ENCODE measurements around the gene PTPRK. TPM values are rescaled to one million over a fixed set of nuclear protein-coding genes. Genes with fewer than 3 reads are reported as not detected.
"Not testable (repeated sequence)": the region's sequence is repeated elsewhere in the genome, so short reads cannot be mapped to it uniquely, and the experiment has no call there.

The PTPRK gene
- total RNA-seq, 1 donor = 70.2 TPM

DNA sequence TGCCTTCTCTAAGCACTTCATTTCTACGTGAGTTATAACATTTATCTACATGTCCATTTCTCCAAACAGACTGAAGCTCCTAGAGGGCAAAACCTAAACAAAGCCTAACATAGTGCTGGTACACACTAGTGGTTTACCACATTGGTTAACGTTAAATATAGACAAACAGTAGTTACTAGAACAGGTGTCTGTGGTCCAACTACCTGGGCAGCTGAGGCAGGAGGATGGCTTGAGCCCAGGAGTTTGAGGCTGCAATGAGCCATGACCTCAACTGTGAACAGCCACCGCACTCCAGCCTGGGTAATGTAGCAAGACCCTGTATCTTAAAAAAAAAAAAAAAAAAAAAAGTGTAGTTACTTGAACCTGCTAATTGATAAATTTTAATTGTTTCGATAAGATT, 26.5 kb downstream of the PTPRK start:
- DNase-seq (ENCODE audit: low read depth) = no peak
- TF ChIP-seq, protein P1, sequence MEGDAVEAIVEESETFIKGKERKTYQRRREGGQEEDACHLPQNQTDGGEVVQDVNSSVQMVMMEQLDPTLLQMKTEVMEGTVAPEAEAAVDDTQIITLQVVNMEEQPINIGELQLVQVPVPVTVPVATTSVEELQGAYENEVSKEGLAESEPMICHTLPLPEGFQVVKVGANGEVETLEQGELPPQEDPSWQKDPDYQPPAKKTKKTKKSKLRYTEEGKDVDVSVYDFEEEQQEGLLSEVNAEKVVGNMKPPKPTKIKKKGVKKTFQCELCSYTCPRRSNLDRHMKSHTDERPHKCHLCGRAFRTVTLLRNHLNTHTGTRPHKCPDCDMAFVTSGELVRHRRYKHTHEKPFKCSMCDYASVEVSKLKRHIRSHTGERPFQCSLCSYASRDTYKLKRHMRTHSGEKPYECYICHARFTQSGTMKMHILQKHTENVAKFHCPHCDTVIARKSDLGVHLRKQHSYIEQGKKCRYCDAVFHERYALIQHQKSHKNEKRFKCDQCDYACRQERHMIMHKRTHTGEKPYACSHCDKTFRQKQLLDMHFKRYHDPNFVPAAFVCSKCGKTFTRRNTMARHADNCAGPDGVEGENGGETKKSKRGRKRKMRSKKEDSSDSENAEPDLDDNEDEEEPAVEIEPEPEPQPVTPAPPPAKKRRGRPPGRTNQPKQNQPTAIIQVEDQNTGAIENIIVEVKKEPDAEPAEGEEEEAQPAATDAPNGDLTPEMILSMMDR (IDR thresholded peaks at IDR 0.05; ENCODE audit: insufficient read depth, low read length) = no peak
- no peak overlapping the region for H3K4me3 ChIP-seq (ENCODE audit: low read depth, low read length)

DNA sequence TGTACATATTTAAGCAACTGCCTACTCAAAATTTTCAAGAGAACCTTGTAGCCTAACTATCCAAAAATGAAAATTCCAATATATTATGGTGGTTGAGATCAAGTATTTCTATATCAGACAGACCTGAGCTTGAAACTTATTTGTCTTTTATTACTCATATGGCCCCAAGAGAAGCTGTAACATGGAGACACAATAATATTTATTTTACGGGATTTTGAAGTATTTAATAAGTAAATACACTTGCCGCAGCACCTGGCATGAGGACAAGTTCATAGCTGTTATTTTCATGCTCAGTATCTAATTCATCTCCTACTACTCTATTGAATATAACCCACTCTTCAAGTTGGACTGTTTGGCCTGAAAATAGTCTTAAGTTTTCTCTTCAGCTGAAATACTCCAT, 28.0 kb downstream of the PTPRK start:
- TF ChIP-seq, protein P1 (IDR thresholded peaks at IDR 0.05; ENCODE audit: insufficient read depth, low read length) = no peak
- DNase-seq (ENCODE audit: low read depth) = no peak
- no peak overlapping the region for H3K4me3 ChIP-seq (ENCODE audit: low read depth, low read length)

DNA sequence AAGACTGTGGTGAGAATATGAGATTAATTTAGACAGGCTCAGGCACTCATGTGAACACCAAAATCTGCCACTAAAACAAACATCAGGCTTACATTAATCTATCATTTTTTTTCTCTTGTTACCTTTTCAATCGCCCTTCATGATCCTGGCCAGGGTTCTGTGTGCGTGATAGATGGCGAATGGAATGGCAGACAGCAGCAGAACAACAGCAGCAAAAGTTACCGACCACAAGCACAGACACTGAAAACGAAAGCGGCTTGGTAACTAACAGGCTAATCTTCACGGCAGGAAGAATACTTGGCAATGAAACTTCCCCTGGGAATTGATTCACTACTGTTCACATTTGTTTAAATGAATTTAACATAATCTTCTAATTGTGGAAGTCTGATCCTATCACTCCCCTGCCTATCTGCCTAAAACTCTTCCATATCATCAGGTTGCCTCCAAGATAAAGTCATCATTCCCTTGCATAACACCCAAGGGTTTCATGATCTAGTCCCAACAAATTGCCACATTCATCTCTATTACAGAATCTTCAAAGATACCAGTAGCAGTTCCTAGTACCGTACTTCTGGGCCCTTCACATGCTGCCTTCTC, 28.7 kb downstream of the PTPRK start:
- H3K4me3 ChIP-seq (ENCODE audit: low read depth, low read length) = peak overlapping the region; percentile 45
- TF ChIP-seq, protein P1 (IDR thresholded peaks at IDR 0.05; ENCODE audit: insufficient read depth, low read length) = no peak
- peak; percentile 79 for DNase-seq (ENCODE audit: low read depth)

DNA sequence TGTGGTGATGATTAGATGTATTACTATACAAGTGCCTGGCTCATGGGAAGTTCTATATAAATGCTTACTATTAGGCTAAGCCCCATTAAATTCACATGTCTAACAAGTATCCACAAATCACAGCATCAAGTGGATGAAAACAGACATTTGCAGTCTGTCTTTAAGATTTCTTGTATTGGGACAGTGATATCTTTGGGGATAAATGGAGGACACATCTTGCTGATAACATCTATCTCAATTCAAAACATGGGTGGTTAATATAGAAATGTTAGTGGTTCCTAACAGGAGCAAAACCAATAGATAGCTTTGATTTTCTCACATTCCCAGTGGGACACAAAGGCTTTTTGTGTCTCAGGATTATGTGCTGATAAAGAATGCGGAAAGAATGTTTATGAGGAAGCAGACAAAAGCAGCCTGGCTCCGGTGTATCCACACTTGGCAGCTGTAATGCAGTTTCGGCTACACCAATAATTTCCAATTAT, 29.3 kb downstream of the PTPRK start:
- DNase-seq (ENCODE audit: low read depth) = peak; percentile 45
- TF ChIP-seq, protein P1 (IDR thresholded peaks at IDR 0.05; ENCODE audit: insufficient read depth, low read length) = no peak
- peak overlapping the region; percentile 45 for H3K4me3 ChIP-seq (ENCODE audit: low read depth, low read length)

DNA sequence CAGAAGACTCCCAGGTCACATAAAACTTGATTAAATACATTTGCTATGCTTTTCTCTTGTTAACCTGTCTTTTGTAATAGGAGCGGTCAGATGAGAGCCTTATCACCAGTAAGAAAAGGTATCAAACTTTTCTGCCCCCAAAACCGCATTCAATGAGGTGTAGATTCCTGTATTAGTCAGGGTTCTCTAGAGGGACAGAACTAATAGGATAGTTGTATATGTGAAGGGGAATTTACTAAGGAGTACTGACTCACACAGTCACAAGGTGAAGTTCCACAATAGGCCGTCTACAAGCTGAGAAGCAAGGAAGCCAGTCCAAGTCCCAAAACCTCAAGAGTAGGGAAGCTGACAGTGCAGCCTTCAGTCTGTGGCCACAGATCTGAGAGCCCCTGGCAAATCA, 32.7 kb downstream of the PTPRK start:
- peak; percentile 78 for DNase-seq (ENCODE audit: low read depth)
- TF ChIP-seq, protein P1 (IDR thresholded peaks at IDR 0.05; ENCODE audit: insufficient read depth, low read length) = no peak
- no peak overlapping the region for H3K4me3 ChIP-seq (ENCODE audit: low read depth, low read length)

DNA sequence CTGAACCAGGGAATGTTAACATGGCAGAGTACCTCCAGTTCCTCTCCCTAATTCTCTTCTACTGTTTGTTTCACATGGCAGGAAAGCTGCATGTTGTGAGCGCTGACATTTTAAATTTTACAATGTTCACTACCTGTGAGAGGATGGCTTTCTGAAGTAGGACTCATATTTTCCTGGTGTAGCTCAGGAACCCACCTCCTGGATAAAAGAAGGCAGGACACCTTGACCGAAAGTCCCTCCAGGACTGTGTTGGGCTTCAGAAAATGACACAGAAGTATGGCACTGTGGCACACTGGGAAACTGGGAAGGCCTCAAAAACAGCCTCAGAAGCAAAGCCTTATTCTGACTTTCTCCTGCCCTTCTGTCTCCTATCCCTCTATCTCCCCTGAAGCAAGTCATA, 33.3 kb downstream of the PTPRK start:
- TF ChIP-seq, protein P1 (IDR thresholded peaks at IDR 0.05; ENCODE audit: insufficient read depth, low read length) = peak; percentile 27
- DNase-seq (ENCODE audit: low read depth) = no peak

DNA sequence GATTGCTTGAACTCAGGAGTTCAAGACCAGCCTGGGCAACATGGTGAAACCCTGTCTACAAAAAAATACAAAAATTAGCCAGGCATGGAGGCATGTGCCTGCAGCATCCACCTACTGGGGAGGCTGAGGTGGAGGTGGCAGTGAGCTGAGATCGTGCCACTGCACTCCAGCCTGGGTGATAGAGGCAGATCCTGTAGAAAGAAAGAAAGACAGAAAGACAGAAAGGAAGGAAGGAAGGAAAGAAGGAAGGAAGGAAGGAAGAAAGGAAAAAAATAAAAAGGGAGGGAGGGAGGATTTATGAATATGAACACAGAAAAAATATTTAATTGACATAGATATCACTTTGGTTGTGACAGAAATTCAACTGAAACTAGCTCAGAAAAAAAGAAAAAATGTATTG, 33.8 kb downstream of the PTPRK start:
- DNase-seq (ENCODE audit: low read depth); H3K4me3 ChIP-seq (ENCODE audit: low read depth, low read length): not testable (repeated sequence)

More for the DNA sequence above, 33.3 kb downstream of the PTPRK start:
- no peak overlapping the region for H3K4me3 ChIP-seq (ENCODE audit: low read depth, low read length)
